ENCODE results near the gene ZBTB40.

ZBTB40 gene

DNA sequence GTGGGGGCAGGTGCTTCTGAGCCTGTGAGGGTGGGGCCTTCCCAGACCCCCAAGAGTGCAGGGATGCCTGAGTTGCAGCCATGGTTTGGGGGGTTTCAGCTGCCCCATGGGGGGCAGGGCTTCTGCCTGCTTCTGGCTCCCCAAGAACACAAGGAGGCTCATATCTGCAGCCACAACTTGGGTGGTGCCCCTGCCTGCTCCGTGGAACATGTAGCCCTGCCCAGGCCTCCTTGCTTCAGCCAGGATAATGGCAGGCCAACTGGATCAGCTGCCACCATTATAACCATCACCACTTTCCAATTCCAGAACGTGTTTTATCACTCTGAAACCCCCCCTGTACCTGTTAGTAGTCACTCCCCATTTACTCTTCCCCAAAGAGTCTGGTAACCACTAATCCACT is 14.0 kb downstream of the ZBTB40 start:
- DNase-seq (ENCODE audit: low read depth) = no peak

DNA sequence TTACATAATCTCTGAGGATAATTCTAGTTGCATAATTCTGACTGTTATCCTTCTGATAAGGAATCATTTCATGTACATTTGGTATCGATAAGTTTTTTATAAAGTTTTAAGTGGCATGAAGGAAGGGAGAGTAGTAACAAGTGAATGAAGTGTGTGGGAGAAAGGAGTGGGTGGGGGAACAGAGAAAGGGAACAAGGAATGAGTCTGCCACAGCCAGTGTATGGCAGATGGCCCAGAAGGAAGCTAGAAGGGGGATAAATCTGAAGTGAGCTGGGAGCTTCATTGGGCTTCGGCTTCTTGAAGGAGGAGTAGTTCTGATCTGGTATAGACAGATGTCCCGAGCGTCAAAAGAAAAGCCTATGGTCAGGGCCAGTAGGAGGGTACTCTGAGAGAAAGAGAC is 18.6 kb downstream of the ZBTB40 start:
- no peak for DNase-seq (ENCODE audit: low read depth)

DNA sequence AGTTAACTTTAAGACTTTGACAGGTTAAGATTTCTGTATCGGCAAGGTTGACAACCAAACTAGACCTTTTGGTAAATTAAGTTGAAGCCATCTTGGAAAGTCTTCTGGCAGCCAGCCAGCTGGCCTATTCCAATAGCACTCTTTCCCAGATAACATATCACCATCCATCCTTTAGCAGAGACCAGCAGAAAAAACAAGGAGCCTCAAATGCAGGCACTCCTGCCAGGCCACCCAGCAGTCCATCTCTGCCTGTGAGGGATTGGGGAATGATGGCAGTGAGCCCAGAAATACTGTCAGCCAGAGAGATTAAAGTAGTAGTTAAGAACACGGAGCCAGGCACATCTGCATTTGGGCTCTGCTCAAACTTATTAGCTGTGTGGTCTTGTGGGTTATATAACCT is 19.4 kb downstream of the ZBTB40 start:
- DNase-seq (ENCODE audit: low read depth) = no peak

DNA sequence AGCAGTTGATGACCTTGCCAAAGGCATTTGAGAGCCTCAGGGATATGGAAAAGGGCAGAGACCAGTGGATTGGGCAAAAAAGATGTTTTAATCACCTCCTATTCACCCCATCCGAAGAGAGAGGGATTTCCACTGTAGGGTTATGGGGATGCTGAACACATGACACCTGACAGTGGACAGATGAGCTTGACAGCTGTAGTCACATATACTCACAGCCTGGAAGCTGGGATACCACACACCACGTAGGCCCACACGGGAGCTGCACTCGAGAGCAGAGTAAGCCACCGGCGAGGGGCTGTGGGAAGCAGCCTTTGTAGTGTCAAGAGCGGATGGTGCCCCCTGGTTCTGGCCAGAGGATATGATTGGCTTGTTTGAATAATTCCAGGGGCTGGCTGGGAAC is 20.0 kb downstream of the ZBTB40 start:
- DNase-seq (ENCODE audit: low read depth) = no peak

DNA sequence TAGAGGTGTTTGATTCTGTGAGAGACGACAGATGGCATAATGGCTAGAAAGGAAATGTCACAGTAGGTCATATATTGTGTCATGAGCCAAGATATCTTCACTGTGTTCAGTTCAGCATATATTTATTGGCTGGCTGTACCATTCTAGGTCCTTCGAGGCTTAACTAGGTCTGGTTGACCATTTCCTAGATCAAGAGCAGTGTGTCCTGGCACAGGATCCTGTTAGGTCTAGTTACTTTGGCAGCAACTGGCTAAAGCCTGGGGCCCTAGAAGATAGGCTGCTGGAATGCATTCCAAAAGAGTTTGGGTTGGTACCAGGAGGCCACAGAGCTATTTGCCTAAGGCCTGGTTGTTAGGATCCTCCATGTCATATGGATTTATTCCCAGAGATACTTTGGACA is 20.9 kb downstream of the ZBTB40 start:
- no peak for DNase-seq (ENCODE audit: low read depth)

DNA sequence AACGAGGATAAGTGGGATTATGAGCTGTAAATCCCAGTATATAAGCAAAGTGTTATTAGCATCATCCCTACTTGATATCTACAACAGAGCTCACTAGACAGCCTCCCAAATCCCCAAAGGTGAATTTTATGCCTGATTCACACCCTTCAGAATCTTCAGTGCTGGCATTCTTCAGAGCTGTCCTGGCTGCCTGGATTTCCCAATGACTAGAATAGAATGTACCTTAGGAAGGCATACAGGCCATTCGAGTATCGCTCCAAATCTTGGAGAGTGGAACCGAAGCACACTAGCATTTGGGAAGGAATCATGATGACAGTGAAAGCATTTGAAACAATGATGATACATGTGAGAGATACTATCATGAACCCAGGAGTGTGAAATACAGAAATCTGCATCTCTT is 22.3 kb downstream of the ZBTB40 start:
- no peak for DNase-seq (ENCODE audit: low read depth)

DNA sequence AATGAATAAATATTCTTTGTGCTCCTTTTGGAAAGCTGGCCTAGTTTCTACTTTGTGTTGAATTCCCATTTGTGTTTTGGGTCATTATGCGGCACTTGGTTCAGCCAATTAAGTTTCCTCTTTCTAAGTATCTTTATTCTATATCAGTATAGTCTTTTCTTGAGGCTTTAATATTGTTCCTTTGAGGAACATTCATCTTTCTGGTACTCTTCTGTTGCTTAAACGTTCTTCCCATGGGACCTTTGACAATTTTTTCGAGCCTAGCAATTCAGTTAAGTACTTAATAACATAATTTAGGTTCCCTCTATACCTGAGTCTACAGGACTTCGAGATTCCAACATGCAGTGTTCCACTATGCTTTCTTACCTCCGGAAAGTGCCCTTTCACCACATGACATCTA is 24.9 kb downstream of the ZBTB40 start:
- no peak for DNase-seq (ENCODE audit: low read depth)

DNA sequence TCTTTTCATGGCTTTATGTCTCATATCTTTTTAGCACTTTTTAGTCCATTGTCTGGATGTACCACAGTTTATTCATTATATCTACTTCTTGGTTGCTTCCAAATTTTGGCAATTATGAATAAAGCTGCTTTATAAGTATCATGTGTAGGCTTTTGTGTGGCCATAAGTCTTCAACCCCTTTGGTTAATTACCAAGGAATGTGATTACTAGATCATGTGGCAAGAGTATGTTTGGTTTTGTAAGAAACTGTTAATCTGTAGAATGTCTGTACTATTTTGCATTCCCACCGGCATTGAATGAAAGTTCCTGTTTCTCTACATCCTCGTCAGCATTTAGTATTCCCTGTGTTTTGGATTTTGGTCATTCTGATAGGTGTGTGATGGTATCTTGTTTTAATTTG is 31.5 kb downstream of the ZBTB40 start:
- no peak for DNase-seq (ENCODE audit: low read depth)

DNA sequence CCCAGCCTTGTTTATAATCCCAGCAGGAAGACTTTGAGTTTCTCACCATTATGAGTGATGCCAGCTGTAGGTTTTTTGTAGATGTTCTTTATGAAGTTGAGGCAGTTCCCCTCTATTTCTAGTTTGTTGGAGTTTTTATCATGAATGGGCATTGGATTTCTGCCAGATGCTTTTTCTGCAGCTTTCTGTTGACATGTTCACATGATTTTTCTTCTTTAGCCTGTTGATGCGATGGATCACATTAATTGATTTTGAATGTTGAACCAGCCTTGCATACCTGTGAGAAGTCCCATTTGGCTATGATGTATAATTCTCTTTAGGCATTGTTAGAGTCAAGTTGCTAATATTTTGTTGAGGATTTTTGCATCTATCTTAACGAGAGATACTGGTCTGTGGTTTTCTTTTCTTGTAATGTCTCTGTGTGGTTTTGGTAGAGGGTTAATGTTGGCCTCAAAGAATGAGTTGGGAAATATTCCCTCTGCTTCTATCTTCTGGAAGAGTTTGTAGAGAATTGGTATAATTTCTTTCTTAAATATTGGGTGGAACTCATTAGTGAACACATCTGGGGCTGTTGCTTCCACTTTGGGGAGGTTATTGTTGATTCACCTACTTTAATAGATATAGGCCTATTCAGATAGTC is 33.2 kb downstream of the ZBTB40 start:
- DNase-seq (ENCODE audit: low read depth) = no peak

DNA sequence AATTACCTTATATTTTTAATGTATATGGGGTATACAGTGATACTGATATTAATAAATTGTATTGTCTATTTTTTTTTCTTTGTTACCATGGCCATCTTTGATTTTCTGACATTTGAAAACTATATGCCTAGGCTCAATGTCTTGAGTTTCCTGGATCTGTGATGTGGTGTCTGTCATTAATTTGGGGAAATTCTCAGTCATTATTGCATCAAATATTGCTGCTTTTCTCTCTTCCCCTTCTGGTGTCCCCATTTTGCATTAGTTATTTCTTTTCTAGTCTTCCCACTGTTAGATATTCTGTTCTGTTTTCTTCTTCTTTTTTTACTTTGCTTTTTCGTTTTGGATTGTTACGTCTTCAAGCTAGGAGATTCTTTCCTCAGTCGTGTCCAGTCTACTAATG is 33.8 kb downstream of the ZBTB40 start:
- no peak for DNase-seq (ENCODE audit: low read depth)

DNA sequence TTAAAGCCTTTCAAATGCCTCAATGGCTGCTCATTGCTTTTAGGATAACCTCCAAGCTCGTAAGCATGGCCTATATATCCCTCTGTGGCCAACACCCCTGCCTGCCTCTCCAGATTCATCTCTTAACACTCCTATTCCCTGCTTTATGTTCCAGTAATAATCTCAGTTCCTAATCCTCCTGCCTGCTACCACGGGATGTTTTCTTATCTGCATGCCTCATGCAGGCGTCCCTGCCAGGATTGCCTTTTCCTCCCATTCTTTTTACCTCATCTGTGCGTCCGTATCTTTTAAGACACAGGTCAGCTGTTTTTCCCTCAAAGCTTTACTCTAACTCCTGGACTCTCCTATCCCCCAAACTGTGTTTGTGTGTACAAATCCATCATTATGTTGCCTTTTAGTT is 36.1 kb downstream of the ZBTB40 start:
- DNase-seq (ENCODE audit: low read depth) = no peak

DNA sequence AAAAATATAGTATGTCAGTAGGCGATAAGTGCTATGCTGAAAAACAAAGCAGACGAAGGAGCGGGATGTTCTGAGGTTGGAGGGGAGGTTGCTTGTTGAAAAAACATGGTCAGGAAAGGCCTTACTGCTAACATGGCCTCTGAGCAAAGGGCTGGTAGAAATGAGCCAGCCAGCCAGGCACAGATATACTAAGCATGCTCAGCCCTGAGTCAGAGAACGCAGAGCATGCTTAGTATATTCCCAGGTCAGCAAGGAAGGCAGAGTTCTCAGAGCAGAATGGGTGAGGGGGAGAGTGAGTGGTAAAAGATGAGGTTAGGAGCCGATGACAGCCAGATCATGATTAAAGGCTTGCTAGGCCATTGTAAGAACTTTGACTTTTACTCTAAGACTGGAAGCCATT is 36.7 kb downstream of the ZBTB40 start:
- DNase-seq (ENCODE audit: low read depth) = no peak

DNA sequence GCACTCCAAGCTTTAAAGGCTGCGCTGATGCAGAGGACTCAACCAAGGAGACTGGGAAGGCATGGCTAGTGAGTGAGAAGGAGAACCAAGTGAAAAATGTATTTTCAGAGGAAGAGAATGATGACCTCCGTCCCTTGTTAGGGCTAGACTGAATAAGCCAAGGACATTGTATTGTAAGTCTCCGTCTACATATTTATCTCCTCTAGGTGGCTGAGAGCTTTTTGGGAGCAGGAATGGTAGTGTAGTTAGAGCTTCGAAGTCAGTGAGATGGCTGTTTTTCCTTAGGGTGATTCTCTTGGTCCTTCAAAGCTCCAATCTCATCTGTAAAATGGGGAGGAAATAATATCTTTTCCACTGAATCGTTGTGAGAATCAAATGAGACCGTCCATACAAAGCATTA is 37.6 kb downstream of the ZBTB40 start:
- no peak for DNase-seq (ENCODE audit: low read depth)

DNA sequence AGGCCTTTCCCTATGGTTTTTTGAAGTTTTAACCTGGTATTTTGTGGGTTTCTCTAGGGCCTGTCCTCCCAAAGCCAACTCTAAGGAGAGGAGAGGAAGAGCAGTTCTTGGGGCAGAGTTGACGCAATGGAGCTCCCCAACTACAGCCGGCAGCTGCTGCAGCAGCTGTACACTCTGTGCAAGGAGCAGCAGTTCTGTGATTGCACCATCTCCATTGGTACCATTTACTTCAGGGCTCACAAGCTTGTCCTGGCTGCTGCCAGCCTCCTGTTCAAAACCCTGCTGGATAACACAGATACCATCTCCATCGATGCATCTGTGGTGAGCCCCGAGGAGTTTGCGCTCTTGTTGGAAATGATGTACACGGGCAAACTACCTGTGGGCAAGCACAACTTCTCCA is 38.2 kb downstream of the ZBTB40 start:
- DNase-seq (ENCODE audit: low read depth) = no peak

DNA sequence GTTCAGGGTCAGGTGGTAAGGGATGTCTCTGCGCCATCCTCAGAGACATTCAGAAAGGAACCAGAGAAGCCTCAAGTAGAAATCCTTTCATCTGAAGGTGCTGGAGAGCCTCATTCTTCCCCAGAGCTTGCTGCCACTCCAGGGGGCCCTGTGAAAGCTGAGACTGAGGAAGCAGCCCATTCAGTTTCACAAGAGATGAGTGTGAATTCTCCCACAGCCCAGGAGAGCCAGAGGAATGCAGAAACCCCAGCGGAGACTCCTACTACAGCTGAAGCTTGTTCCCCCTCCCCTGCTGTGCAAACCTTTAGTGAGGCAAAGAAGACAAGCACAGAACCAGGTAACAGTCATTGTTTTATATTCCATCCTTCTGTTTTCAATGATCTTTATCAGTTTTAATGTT is 38.7 kb downstream of the ZBTB40 start:
- DNase-seq (ENCODE audit: low read depth) = no peak

DNA sequence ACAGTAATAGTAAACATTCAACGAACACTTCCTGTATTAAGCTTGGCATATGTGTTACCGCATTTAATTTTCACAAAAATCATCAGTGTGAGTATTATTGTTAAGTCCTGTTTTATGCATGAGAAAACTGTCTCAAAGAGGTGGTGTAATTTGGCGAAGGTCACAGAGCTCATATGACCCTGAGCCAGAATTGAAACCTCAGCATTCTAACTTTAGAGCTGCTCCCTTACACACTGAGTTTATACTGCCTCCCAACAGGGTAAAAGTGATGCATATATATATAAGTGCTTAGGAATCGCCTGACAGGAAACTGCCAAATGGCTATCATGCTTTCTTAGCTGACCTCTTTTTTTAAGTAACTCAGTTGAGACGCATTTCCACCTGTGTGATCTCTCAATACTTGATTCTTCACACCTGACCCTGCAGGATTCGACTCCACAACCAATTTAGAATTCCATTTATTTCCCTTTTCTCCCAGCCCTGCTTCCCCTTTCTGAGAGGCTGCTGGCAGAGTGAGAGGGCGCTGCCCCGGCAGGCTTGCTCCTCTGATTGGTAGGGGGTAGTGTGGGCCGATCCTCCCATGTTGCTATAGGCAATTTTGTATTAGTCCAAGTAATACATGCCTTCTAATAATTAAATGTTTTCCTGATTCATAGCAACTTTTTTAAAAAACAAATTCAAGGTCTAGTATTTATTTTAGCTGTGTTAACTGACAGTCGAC is 40.5 kb downstream of the ZBTB40 start:
- DNase-seq (ENCODE audit: low read depth) = no peak

DNA sequence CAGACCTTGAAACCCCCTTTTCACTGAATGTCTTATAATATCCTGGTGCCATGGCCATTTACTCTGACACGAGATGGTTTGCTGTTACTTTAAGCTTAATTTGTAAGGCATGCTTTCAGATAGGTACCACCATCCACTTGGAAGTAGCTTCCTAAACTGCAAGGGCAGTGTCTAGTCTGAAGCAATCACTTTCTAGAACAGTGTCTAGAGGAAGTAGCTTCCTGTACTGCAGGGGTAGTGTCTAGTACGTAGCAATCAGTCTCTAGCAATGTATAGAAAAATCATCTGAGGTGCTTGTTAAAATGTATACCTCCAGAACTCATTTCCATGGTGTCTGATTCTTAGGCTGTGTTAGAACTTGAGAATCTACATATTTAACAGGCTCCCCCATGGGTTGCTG is 42.5 kb downstream of the ZBTB40 start:
- no peak for DNase-seq (ENCODE audit: low read depth)

DNA sequence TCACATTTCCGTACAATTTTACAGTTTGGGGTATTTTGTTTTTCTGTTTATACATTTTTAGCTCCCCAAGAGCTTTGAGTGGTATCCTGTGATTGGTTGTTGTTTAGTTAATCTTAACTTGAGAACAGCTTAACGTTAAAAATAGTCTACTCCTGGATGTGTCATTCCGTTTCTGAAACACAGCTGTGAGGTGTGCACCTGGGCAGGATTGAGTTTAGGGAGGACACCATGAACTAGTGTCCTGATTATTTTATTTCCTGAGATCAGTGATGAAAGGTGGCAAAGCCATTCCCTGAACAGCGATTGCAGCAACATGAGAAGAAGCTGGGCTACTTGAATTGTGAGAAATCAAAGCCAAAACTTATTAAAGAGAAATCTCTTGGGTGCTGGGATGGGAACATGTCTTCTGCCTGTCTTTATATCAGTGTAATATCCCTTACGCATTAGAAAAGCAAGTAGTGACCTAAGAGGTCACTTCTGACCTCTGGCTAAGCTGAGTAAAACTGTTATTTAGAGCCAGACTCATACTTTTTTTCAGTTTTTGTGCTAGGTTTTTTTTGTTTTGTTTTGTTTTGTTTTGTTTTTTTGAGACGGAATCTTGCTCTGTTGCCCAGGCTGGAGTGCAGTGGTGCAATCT is 43.4 kb downstream of the ZBTB40 start:
- DNase-seq (ENCODE audit: low read depth) = no peak

DNA sequence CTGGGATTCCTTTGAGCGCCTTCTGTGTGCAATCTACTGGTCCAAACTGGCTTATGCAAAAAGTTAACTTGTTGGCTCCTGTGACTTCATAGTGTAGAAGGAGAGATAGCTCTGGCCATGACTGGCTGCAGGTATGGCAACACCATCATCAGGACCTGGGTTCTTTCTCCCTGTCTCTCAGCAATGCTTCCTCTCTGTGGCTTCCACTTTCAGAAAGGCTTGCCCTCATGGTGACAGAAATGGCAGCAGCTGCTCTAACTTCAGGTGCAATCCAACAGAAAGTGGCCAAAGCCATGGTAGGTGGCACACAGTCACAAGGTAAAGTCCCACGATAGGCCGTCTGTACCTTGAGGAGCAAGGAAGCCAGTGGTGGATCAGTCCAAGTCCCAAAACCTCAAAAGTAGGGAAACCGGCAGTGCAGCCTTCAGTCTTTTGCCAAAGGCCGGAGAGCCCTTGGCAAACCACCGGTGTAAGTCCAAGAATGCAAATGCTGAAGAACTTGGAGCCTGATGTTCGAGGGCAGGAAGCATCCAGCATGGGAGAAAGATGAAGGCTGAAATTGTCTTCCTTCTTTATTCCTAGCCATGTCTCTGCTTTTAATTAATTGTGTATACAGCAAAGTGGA is 45.0 kb downstream of the ZBTB40 start:
- no peak for DNase-seq (ENCODE audit: low read depth)

DNA sequence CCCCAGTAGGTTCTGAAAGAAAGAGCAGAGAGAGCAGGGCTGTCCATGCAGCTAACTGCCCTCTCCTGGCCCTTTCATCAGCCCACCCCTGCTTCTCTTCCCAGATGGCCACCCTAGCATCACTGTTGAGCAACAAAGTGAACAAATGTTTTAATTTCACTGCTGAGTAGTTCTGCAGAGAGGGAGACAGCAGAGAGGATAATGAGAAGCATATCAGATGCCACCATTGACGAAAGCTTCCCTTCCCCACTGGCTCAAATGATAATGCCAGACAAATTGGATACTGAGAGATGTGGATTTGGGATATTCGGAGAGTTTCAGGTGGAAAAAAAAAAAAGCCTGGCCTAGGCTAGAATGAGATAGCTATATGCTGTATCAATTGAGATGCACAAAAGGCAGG is 46.8 kb downstream of the ZBTB40 start:
- no peak for DNase-seq (ENCODE audit: low read depth)

DNA sequence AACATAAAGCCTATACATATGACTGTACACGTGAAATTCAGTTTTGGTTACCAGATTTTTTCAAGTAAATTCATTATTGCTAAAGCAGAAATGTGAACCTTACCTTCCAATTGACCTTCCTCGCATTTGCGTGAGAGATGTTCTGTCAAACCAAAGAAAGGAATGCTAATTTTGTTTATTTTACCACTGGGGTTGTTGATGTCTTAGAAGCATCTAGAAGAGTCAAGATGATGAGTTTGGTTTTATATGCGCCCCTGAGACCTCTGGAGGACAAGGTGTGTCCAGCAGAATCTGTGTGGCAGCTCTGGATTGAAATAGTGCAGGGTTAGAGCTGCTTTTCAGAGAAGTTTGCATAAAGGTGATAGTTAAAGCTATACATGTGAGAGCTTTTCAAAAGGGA is 48.4 kb downstream of the ZBTB40 start:
- no peak for DNase-seq (ENCODE audit: low read depth)

DNA sequence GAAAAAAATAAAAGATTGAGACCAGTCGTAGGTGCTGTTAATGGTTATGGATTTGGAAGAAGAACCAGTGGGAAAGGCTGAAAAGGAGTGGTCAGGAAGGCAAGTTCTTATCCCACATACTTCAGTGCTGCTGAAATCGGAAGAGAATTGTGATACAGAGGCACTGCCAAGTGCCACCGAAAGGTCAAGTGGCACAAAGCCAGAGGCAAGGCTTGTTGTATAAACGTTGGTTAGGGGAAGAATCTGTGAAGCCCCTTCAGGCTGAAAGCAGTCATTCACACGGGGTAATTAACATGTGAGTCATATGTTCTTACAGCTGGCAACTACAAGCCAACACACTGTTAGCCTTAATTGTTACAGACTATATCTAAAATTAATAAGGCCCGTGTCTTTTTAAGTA is 48.8 kb downstream of the ZBTB40 start:
- no peak for DNase-seq (ENCODE audit: low read depth)

DNA sequence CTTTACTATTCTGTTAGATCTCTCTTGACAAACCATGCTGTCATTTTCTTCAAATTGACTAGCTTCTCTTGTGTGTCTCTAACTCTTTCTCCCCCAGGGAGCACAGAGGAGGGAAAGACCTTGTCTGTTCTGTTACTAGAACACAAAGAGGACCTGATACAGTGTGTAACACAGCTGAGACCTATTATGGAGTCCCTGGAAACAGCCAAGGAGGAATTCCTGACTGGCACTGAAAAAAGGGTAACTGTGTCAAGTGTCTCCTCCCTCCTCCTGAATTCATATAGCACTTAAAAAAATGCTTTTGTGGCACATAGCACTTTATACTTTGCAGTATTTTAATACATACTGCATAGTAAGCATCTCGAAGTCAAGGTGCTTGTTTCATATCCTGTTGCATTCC is 50.6 kb downstream of the ZBTB40 start:
- DNase-seq (ENCODE audit: low read depth) = no peak

Measured in activated T-cell treated with anti-CD3 and anti-CD28 coated beads for 48 hours (primary cell).